Transverse colon (tissue), 4 donors: Measurements from ENCODE around the gene BICRA. TPM values are rescaled to one million over a fixed set of nuclear protein-coding genes. Genes with fewer than 3 reads are reported as not detected.

Experiments used
- DNase-seq: peaks from one replicate; pipeline ENCODE4 v3.0.0-alpha.2; 2019
- H3K27ac ChIP-seq, 4 donors: fragments of 200-600 bp; sonication (generic); 2 replicates each; pipeline ENCODE4 v1.5.1; 2016 to 2018; ENCODE audit warnings: inconsistent platforms in 4 of 4
- H3K27me3 ChIP-seq: fragments of 200-600 bp; sonication (generic); 2 replicates; pipeline ENCODE4 v1.5.1; 2017; ENCODE audit warnings: inconsistent platforms
- H3K36me3 ChIP-seq, 4 donors: fragments of 200-600 bp; sonication (generic); 2 replicates each; pipeline ENCODE4 v1.5.1; 2017 to 2019; ENCODE audit warnings: inconsistent platforms in 4 of 4
- H3K4me1 ChIP-seq, 4 donors: fragments of 200-600 bp; sonication (generic); 2 replicates each; pipeline ENCODE4 v1.5.1; 2017 to 2020; ENCODE audit warnings: inconsistent platforms in 4 of 4
- H3K4me3 ChIP-seq, 4 donors: fragments of 200-600 bp; sonication (generic); 1 replicate in 1 of 4; 2 replicates in 3 of 4; pipeline versions ENCODE4 v1.5.1 to v1.6.1; 2017 to 2019; ENCODE audit warnings: inconsistent platforms in 4 of 4
- H3K9me3 ChIP-seq, 2 donors: fragments of 200-600 bp; sonication (generic); 2 replicates each; pipeline ENCODE4 v1.5.1; 2017 to 2019; ENCODE audit warnings: inconsistent platforms in 2 of 2
- EP300 ChIP-seq: sonication (generic); formaldehyde crosslinking; IDR thresholded peaks from one replicate; pipeline ENCODE4 v1.6.1; 2017; ENCODE audit warnings: antibody characterized with exemption, low read depth
- POLR2A ChIP-seq: fragments of 450-650 bp; IDR thresholded peaks from one replicate; pipeline ENCODE4 v1.6.1; 2016; ENCODE audit warnings: antibody characterized with exemption, mild to moderate bottlenecking, moderate library complexity
- POLR2AphosphoS5 ChIP-seq, 3 donors: sonication (generic); formaldehyde crosslinking; IDR thresholded peaks; one replicate each; pipeline ENCODE4 v1.6.1; 2016; ENCODE audit warnings: antibody characterized with exemption in 3 of 3
- WGBS, 2 donors: methylation state at CpG; one replicate each; pipeline ENCODE4 v1.1.5; 2018; ENCODE audit warnings: low coverage in 1 of 2; 5-methylcytosine and 5-hydroxymethylcytosine counted together
- in situ Hi-C, 4 donors: fragments of 200-750 bp; cut with MboI; loops; one replicate each; pipeline versions ENCODE4 v1.15.0 to v1.15.1; 2017; ENCODE audit warnings: low sequenced_read_pairs in 3 of 4, low pct_ligation_motif_present in 1 of 4, low pct_unique_long_range_greater_than_20kb in 1 of 4
- intact Hi-C: fragments of 100-400 bp; cut with DNase I; formaldehyde crosslinking; loops from one replicate; pipeline ENCODE4 v1.15.1; 2023; ENCODE audit warnings: low total_unique reads
- total RNA-seq, 4 donors: library from RNA; depleted of rRNA; stranded (reverse); fragments of >200 nt; gene quantifications; one replicate each; pipeline ENCODE4 v1.1.0, GENCODE V29; 2016
- TF ChIP-seq, protein P1 (sequence below), 5 experiments: fragments of 200-600 bp in 3 of 5; fragments of 450-650 bp in 2 of 5; sonication (generic) in 3 of 5; IDR thresholded peaks; 1 replicate in 2 of 5; 2 replicates in 3 of 5; pipeline ENCODE4 v1.5.1; 2016 to 2017; ENCODE audit warnings: antibody characterized with exemption in 5 of 5, inconsistent platforms in 3 of 5, mild to moderate bottlenecking in 2 of 5, moderate library complexity in 1 of 5

The BICRA gene
- total RNA-seq, 4 donors from 2014 or later, result 11.6 to 30.3 (median 13.2) TPM

DNA sequence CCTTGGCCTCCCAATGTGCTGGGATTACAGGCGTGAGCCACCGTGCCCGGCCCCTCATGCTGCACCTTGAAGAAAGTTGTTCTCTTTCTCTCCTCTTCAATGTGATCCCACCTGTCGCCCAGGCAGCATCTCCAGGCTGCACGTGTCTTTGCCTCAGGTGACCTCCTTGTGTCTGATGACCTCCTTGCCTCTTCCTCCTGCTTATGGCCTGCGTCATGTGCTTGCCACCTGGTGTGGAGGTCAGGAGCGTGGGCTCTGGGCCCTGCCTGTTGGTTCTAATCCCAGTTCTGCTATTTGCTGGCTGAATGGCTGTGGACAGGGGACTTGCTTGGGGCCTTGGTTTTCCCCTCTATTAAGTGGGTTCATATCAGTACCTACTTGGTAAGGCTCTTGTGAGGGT lies 6.3 kb downstream of the BICRA start:
- WGBS, 2 donors, result 77% methylated on average over 7 of the region's 7 CpGs; no CpG with 5 or more reads in 1 of the 2 donors
- in situ Hi-C loops (no loop called here), intact Hi-C loops (no loop called here)
- TF ChIP-seq, protein P1, sequence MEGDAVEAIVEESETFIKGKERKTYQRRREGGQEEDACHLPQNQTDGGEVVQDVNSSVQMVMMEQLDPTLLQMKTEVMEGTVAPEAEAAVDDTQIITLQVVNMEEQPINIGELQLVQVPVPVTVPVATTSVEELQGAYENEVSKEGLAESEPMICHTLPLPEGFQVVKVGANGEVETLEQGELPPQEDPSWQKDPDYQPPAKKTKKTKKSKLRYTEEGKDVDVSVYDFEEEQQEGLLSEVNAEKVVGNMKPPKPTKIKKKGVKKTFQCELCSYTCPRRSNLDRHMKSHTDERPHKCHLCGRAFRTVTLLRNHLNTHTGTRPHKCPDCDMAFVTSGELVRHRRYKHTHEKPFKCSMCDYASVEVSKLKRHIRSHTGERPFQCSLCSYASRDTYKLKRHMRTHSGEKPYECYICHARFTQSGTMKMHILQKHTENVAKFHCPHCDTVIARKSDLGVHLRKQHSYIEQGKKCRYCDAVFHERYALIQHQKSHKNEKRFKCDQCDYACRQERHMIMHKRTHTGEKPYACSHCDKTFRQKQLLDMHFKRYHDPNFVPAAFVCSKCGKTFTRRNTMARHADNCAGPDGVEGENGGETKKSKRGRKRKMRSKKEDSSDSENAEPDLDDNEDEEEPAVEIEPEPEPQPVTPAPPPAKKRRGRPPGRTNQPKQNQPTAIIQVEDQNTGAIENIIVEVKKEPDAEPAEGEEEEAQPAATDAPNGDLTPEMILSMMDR (IDR thresholded peaks at IDR 0.05), result no peak
- TF ChIP-seq POLR2A (no peak), POLR2AphosphoS5 (IDR thresholded peaks at IDR 0.05) (no peak), EP300 (no peak)
- H3K36me3 ChIP-seq, result no peaks in the 10 kb centered on the region
- DNase-seq, result no peak
- H3K27ac ChIP-seq, result no peak overlapping the region
- peaks cover 24 to 53% (median 35%) of the 10 kb centered on the region in 4 donors for H3K4me1 ChIP-seq
- no peak overlapping the region for H3K4me3 ChIP-seq
- H3K27me3 ChIP-seq, result no peaks in the 10 kb centered on the region
- H3K9me3 ChIP-seq, result no peaks in the 10 kb centered on the region

DNA sequence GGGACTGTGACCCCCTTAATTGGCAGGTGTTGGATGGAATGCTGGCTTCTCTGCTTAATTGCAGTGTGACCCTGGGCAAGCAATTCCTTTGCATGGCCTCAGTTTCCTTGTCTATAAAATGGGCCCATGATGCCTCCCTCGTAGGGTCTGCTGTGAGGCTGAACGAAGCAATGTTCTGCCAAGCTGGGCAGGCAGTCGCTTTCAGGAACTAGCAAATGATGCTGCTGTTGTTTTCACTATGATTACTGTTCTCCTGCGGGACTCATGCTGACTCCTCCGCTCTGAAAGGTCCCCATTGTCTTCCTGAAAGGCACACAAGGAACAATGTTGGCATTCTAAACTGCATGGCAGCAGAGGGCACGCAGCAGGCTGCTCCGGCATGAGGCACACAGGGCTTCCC lies 6.8 kb downstream of the BICRA start:
- 83% methylated on average over 7 of the region's 7 CpGs; no CpG with 5 or more reads in 1 of the 2 donors for WGBS, 2 donors
- no peaks in the 10 kb centered on the region for H3K27me3 ChIP-seq
- TF ChIP-seq POLR2AphosphoS5 (IDR thresholded peaks at IDR 0.05) (no peak), POLR2A (no peak), EP300 (no peak)
- TF ChIP-seq, protein P1 (IDR thresholded peaks at IDR 0.05), result no peak
- H3K4me1 ChIP-seq, result peaks cover 22 to 49% (median 30%) of the 10 kb centered on the region in 4 donors
- H3K4me3 ChIP-seq, result no peak overlapping the region
- no peak overlapping the region for H3K27ac ChIP-seq
- intact Hi-C loops (no loop called here), in situ Hi-C loops (no loop called here)
- DNase-seq, result no peak
- H3K36me3 ChIP-seq, result no peaks in the 10 kb centered on the region
- H3K9me3 ChIP-seq, result no peaks in the 10 kb centered on the region

DNA sequence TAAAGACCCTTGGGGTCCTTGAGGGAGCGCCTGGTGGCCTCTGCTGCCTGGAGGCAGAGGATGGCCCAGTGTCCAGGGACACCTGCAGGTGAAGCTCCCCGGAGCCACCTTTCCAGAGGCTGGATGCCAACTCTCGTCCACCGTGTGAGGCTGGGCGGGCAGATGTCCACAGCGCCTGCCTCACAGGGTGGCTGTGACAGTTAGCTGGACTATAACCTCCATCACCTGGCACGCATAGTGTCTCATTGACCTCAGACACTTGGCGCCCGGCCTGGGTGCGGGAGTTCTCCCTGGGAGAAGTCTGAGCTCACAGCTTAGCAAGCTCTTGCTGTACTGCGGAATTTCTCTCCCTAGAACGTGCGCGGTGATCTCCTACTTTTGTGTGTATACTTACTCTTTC lies 9.8 kb downstream of the BICRA start:
- Histone ChIP-seq H3K4me3 (no peak overlapping the region), H3K27ac (peak overlapping the region in 3 of 4 donors; percentile 51 to 59 (median 57)), H3K36me3 (no peaks in the 10 kb centered on the region), H3K9me3 (no peaks in the 10 kb centered on the region), H3K4me1 (peaks cover 8 to 30% (median 19%) of the 10 kb centered on the region in 4 donors), H3K27me3 (no peaks in the 10 kb centered on the region)
- peak; percentile 44 for DNase-seq
- in situ Hi-C loops, result no loop called here
- WGBS, 2 donors, result 56 to 73% methylated on average over 4 to 12 of the region's 14 CpGs
- intact Hi-C loops, result no loop called here
- TF ChIP-seq, protein P1 (IDR thresholded peaks at IDR 0.05), result no peak

DNA sequence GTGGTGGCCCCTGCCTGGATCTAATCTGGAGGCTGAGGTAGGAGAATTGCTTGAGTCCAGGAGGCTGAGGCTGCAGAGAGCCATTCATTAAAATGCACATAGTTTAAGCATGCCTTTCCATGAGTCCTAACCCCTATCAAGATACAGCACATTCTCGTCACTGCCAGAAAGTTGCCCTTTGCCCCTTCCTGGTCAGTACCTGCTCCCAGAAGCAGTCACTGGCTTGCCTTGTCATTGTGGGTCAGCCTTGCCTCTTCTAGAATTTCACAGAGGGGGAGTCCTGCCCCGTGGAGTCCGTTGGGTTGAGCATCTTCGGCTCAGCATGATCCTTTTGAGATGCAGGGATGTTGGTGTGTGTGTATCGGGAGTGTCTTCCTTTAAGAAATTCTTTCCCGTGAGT lies 10.8 kb downstream of the BICRA start:
- 71% methylated on average over 6 of the region's 6 CpGs; no CpG with 5 or more reads in 1 of the 2 donors for WGBS, 2 donors
- no peaks in the 10 kb centered on the region for H3K36me3 ChIP-seq
- no peaks in the 10 kb centered on the region for H3K9me3 ChIP-seq
- no peak overlapping the region for H3K4me3 ChIP-seq
- TF ChIP-seq POLR2AphosphoS5 (IDR thresholded peaks at IDR 0.05) (no peak), POLR2A (no peak), EP300 (no peak)
- TF ChIP-seq, protein P1 (IDR thresholded peaks at IDR 0.05), result no peak
- DNase-seq, result no peak
- no peaks in the 10 kb centered on the region for H3K27me3 ChIP-seq
- intact Hi-C loops, result no loop called here
- H3K4me1 ChIP-seq, result peaks cover 8 to 36% (median 24%) of the 10 kb centered on the region in 4 donors
- H3K27ac ChIP-seq, result peak overlapping the region in 1 of 4 donors; percentile 22
- in situ Hi-C loops, result no loop called here
